H9 (cell line): ENCODE data around the gene LRRC51. TPM values are rescaled to one million over a fixed set of nuclear protein-coding genes. Genes with fewer than 3 reads are reported as not detected.

ENCODE experiments used
- DNase-seq: peaks from one replicate; pipeline ENCODE4 v3.0.0-alpha.2; 2017
- H2AFZ ChIP-seq: one replicate; pipeline ENCODE4 v1.6.1; 2013; ENCODE audit warnings: mild to moderate bottlenecking, low read length, control low read depth, moderate library complexity
- H2AK5ac ChIP-seq: 2 replicates; pipeline ENCODE4 v1.6.1; 2013; ENCODE audit warnings: low read length, control low read depth, mixed read lengths; ENCODE audit not compliant: insufficient read length
- H2BK120ac ChIP-seq: one replicate; pipeline ENCODE4 v1.6.1; 2013; ENCODE audit warnings: low read depth, mild to moderate bottlenecking, low read length, control low read depth, inconsistent platforms; ENCODE audit not compliant: poor library complexity, severe bottlenecking
- H2BK12ac ChIP-seq: 2 replicates; pipeline ENCODE4 v1.6.1; 2013; ENCODE audit warnings: low read length, control low read depth, mixed read lengths, low read depth; ENCODE audit not compliant: insufficient read length
- H2BK15ac ChIP-seq: 2 replicates; pipeline ENCODE4 v1.6.1; 2013; ENCODE audit warnings: low read depth, low read length, control low read depth
- H2BK20ac ChIP-seq: one replicate; pipeline ENCODE4 v1.6.1; 2013; ENCODE audit warnings: low read depth, mild to moderate bottlenecking, low read length, control low read depth, inconsistent platforms; ENCODE audit not compliant: poor library complexity, severe bottlenecking
- H2BK5ac ChIP-seq: 2 replicates; pipeline ENCODE4 v1.6.1; 2013; ENCODE audit warnings: low read length, control low read depth, mixed read lengths; ENCODE audit not compliant: insufficient read length
- H3K14ac ChIP-seq: 2 replicates; pipeline ENCODE4 v1.6.1; 2013; ENCODE audit warnings: low read length, control low read depth; ENCODE audit not compliant: insufficient read depth
- H3K18ac ChIP-seq: 2 replicates; pipeline ENCODE4 v1.6.1; 2013; ENCODE audit warnings: low read depth, mild to moderate bottlenecking, mixed read lengths, low read length, control low read depth; ENCODE audit not compliant: insufficient read length
- H3K23ac ChIP-seq: 2 replicates; pipeline ENCODE4 v1.6.1; 2013; ENCODE audit warnings: low read length, control low read depth, mixed read lengths, low read depth; ENCODE audit not compliant: insufficient read length
- H3K23me2 ChIP-seq: 2 replicates; pipeline ENCODE4 v1.6.1; 2013; ENCODE audit warnings: low read depth, mild to moderate bottlenecking, mixed read lengths, low read length, control low read depth; ENCODE audit not compliant: insufficient read length, poor library complexity, severe bottlenecking
- H3K27ac ChIP-seq: 2 replicates; pipeline ENCODE4 v1.5.1; 2013; ENCODE audit warnings: low read length, control low read depth, mixed read lengths, low read depth; ENCODE audit not compliant: insufficient read length
- H3K27me3 ChIP-seq: 2 replicates; pipeline ENCODE4 v1.6.1; 2013; ENCODE audit warnings: low read length, control low read depth, inconsistent platforms; ENCODE audit not compliant: insufficient read depth
- H3K4ac ChIP-seq: 2 replicates; pipeline ENCODE4 v1.6.1; 2013; ENCODE audit warnings: low read depth, mild to moderate bottlenecking, control low read depth, inconsistent platforms, low read length, moderate library complexity
- H3K4me1 ChIP-seq: 2 replicates; pipeline ENCODE4 v1.6.1; 2013; ENCODE audit warnings: low read length, control low read depth, inconsistent platforms; ENCODE audit not compliant: insufficient read depth
- H3K4me2 ChIP-seq: 2 replicates; pipeline ENCODE4 v1.6.1; 2013; ENCODE audit warnings: low read length, control low read depth, mixed read lengths; ENCODE audit not compliant: insufficient read length, insufficient read depth
- H3K56ac ChIP-seq: 2 replicates; pipeline ENCODE4 v1.6.1; 2013; ENCODE audit warnings: low read depth, mild to moderate bottlenecking, mixed read lengths, low read length, control low read depth; ENCODE audit not compliant: insufficient read length
- H3K79me1 ChIP-seq: 2 replicates; pipeline ENCODE4 v1.6.1; 2013; ENCODE audit warnings: low read depth, mild to moderate bottlenecking, moderate library complexity, low read length, control low read depth, inconsistent platforms; ENCODE audit not compliant: insufficient read depth, poor library complexity, severe bottlenecking
- H3K79me2 ChIP-seq: 2 replicates; pipeline ENCODE4 v1.6.1; 2013; ENCODE audit warnings: low read length, control low read depth, inconsistent platforms; ENCODE audit not compliant: insufficient read depth
- H3K9ac ChIP-seq: 2 replicates; pipeline ENCODE4 v1.6.1; 2013; ENCODE audit warnings: low read length, control low read depth, mixed read lengths; ENCODE audit not compliant: insufficient read length; ENCODE audit errors: extremely low read depth
- H3K9me3 ChIP-seq: one replicate; pipeline ENCODE4 v1.6.1; 2013; ENCODE audit warnings: low read depth, low read length, inconsistent platforms; ENCODE audit not compliant: control insufficient read depth
- H3T11ph ChIP-seq: one replicate; pipeline ENCODE4 v1.6.1; 2013; ENCODE audit warnings: mild to moderate bottlenecking, low read length, control low read depth, inconsistent platforms
- H4K20me1 ChIP-seq: one replicate; pipeline ENCODE4 v1.6.1; 2013; ENCODE audit not compliant: control insufficient read depth, insufficient read length, insufficient read depth
- H4K5ac ChIP-seq: 2 replicates; pipeline ENCODE4 v1.6.1; 2013; ENCODE audit warnings: low read depth, mild to moderate bottlenecking, mixed read lengths, low read length, control low read depth; ENCODE audit not compliant: insufficient read length
- H4K8ac ChIP-seq: replicated peaks from 2 replicates; pipeline ENCODE4 v1.6.1; 2013; ENCODE audit warnings: low read length, control low read depth, mixed read lengths, low read depth; ENCODE audit not compliant: insufficient read length
- H4K91ac ChIP-seq: 2 replicates; pipeline ENCODE4 v1.6.1; 2013; ENCODE audit warnings: low read depth, mild to moderate bottlenecking, moderate library complexity, mixed read lengths, low read length, control low read depth; ENCODE audit not compliant: insufficient read length
- H3K27ac Mint-ChIP-seq, 3 experiments: 2 replicates in 2 of 3; 3 replicates in 1 of 3; pipeline ENCODE4 v1.8.0; 2020 to 2021; ENCODE audit warnings: mixed read lengths in 3 of 3, mild to moderate bottlenecking in 1 of 3, moderate library complexity in 1 of 3
- H3K27me3 Mint-ChIP-seq: 2 replicates; pipeline ENCODE4 v1.8.0; 2021; ENCODE audit warnings: low read depth, mild to moderate bottlenecking, moderate library complexity, mixed read lengths
- H3K36me3 Mint-ChIP-seq, 3 experiments: 2 replicates in 2 of 3; 3 replicates in 1 of 3; pipeline ENCODE4 v1.8.0; 2020 to 2021; ENCODE audit warnings: low read depth in 3 of 3, mixed read lengths in 3 of 3; ENCODE audit not compliant: insufficient read depth in 1 of 3
- H3K4me1 Mint-ChIP-seq, 2 experiments: 2 replicates each; pipeline ENCODE4 v1.8.0; 2020; ENCODE audit warnings: mixed read lengths in 2 of 2
- H3K4me3 Mint-ChIP-seq, 2 experiments: 2 replicates in 1 of 2; 3 replicates in 1 of 2; pipeline ENCODE4 v1.8.0; 2020 to 2021; ENCODE audit warnings: mild to moderate bottlenecking in 2 of 2, mixed read lengths in 2 of 2, moderate library complexity in 1 of 2
- H3K9me3 Mint-ChIP-seq, 2 experiments: 2 replicates in 1 of 2; 3 replicates in 1 of 2; pipeline ENCODE4 v1.8.0; 2020; ENCODE audit warnings: mild to moderate bottlenecking in 2 of 2, mixed read lengths in 2 of 2, moderate library complexity in 1 of 2
- CTCF ChIP-seq: fragments of 200-600 bp; sonication (generic); conservative IDR thresholded peaks from 3 replicates; pipeline ENCODE4 v1.8.0; 2021; ENCODE audit warnings: antibody characterized with exemption, mild to moderate bottlenecking
- WGBS: extraction: QIAGEN DNeasy Blood & Tissue Kit; methylation state at CpG from one replicate; pipeline ENCODE4 v1.1.7; 2013; ENCODE audit warnings: missing lambda C conversion rate, low lambda C conversion rate, mixed read lengths; ENCODE audit not compliant: insufficient read length; ENCODE audit errors: extremely low coverage; 5-methylcytosine and 5-hydroxymethylcytosine counted together
- total RNA-seq: library from RNA; stranded (reverse); gene quantifications from 2 replicates; pipeline ENCODE4 v1.2.1, GENCODE V29; 2021

LRRC51 gene
- total RNA-seq, 1 experiment from 2014 or later, result 3.1 TPM

- Mint-ChIP-seq H3K4me1 (peaks cover 0 to 3% of the 10 kb centered on the region in 2 experiments; a peak in 2 of 4 replicates), H3K27me3 (peaks cover 24% of the 10 kb centered on the region), H3K36me3 (no peaks in the 10 kb centered on the region), H3K27ac (no peak overlapping the region), H3K9me3 (no peaks in the 10 kb centered on the region), H3K4me3 (no peak overlapping the region; a peak in 1 of 5 replicates)
- Histone ChIP-seq H4K8ac (no peak overlapping the region), H3K23me2 (no peaks in the 10 kb centered on the region), H2BK5ac (no peak overlapping the region), H3K23ac (no peak overlapping the region), H3T11ph (no peak overlapping the region), H3K9ac (no peak overlapping the region), H2BK120ac (no peak overlapping the region), H3K27ac (no peak overlapping the region), H4K5ac (no peak overlapping the region), H2AFZ (no peak overlapping the region), H3K9me3 (no peaks in the 10 kb centered on the region), H3K4me1 (no peaks in the 10 kb centered on the region; the same call in none of the 2 replicates), H3K56ac (no peak overlapping the region), H3K18ac (no peak overlapping the region), H2BK15ac (no peak overlapping the region), H3K4ac (no peak overlapping the region), H3K79me1 (no peaks in the 10 kb centered on the region), H2AK5ac (no peak overlapping the region), H3K79me2 (no peaks in the 10 kb centered on the region), H3K27me3 (no peaks in the 10 kb centered on the region), H4K20me1 (no peaks in the 10 kb centered on the region), H2BK12ac (no peak overlapping the region), H3K4me2 (no peak overlapping the region), H4K91ac (no peak overlapping the region), H3K14ac (no peak overlapping the region), H2BK20ac (no peak overlapping the region)
- no peak for TF ChIP-seq CTCF
- WGBS, result no CpG with 5 or more reads among the region's 14 CpGs
- DNase-seq, result no peak
These were observed 55.4 kb downstream of the LRRC51 start for GRCh38 chr11:72135891-72136683.
